SK-N-SH (cell line): ENCODE data around the gene TACSTD2.

Source experiments
- NFIC ChIP-seq: IDR thresholded peaks from 2 replicates; pipeline ENCODE4 v1.4.0; 2012; ENCODE audit warnings: borderline replicate concordance
- NRF1 ChIP-seq: IDR thresholded peaks from 2 replicates; pipeline ENCODE4 v1.6.1; 2012; ENCODE audit warnings: low read depth, mild to moderate bottlenecking, low read length
- TF ChIP-seq, protein P1 (sequence below): fragments of 200-600 bp; sonication (generic); IDR thresholded peaks from 2 replicates; pipeline ENCODE4 v1.6.1; 2017; ENCODE audit warnings: antibody characterized with exemption, mild to moderate bottlenecking, moderate library complexity
- TF ChIP-seq, protein P2 (sequence below): IDR thresholded peaks from 2 replicates; pipeline ENCODE4 v1.6.1; 2012; ENCODE audit warnings: mild to moderate bottlenecking, low read depth, low read length, moderate library complexity

DNA sequence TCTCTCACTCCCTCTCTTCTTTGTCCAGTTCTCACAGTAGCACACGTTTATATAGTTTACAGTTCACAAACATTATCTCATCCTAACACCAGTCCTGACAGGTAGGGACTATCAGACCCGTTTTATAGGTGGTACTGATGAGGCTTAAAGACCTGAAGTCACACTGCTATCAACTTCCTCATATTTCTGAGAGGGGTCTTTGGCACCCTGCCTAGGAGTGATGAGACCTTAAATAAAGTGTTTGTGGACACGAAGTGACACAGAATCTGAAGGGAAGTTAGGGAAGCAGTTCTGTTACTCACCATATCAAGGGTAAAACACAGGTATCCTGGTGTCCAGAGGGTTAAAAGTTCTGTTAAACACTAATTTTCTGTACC lies 590 bp upstream of the TACSTD2 start:
- TF ChIP-seq, protein P1, sequence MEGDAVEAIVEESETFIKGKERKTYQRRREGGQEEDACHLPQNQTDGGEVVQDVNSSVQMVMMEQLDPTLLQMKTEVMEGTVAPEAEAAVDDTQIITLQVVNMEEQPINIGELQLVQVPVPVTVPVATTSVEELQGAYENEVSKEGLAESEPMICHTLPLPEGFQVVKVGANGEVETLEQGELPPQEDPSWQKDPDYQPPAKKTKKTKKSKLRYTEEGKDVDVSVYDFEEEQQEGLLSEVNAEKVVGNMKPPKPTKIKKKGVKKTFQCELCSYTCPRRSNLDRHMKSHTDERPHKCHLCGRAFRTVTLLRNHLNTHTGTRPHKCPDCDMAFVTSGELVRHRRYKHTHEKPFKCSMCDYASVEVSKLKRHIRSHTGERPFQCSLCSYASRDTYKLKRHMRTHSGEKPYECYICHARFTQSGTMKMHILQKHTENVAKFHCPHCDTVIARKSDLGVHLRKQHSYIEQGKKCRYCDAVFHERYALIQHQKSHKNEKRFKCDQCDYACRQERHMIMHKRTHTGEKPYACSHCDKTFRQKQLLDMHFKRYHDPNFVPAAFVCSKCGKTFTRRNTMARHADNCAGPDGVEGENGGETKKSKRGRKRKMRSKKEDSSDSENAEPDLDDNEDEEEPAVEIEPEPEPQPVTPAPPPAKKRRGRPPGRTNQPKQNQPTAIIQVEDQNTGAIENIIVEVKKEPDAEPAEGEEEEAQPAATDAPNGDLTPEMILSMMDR = no peak
- TF ChIP-seq NRF1 (no peak), NFIC (no peak)
- TF ChIP-seq, protein P2, sequence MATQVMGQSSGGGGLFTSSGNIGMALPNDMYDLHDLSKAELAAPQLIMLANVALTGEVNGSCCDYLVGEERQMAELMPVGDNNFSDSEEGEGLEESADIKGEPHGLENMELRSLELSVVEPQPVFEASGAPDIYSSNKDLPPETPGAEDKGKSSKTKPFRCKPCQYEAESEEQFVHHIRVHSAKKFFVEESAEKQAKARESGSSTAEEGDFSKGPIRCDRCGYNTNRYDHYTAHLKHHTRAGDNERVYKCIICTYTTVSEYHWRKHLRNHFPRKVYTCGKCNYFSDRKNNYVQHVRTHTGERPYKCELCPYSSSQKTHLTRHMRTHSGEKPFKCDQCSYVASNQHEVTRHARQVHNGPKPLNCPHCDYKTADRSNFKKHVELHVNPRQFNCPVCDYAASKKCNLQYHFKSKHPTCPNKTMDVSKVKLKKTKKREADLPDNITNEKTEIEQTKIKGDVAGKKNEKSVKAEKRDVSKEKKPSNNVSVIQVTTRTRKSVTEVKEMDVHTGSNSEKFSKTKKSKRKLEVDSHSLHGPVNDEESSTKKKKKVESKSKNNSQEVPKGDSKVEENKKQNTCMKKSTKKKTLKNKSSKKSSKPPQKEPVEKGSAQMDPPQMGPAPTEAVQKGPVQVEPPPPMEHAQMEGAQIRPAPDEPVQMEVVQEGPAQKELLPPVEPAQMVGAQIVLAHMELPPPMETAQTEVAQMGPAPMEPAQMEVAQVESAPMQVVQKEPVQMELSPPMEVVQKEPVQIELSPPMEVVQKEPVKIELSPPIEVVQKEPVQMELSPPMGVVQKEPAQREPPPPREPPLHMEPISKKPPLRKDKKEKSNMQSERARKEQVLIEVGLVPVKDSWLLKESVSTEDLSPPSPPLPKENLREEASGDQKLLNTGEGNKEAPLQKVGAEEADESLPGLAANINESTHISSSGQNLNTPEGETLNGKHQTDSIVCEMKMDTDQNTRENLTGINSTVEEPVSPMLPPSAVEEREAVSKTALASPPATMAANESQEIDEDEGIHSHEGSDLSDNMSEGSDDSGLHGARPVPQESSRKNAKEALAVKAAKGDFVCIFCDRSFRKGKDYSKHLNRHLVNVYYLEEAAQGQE = no peak
